ENCODE measurements around the gene USP48. TPM values are rescaled to one million over a fixed set of nuclear protein-coding genes. Genes with fewer than 3 reads are reported as not detected.

The USP48 gene
- total RNA-seq, 2 experiments from 2014 or later: 72.1 to 72.4 TPM

- Mint-ChIP-seq H3K4me3 (no peak overlapping the region), H3K27me3 (peaks cover 40% of the 10 kb centered on the region), H3K27ac (no peak overlapping the region), H3K4me1 (ENCODE audit: low read depth) (peaks cover 16% of the 10 kb centered on the region), H3K9me3 (no peaks in the 10 kb centered on the region), H3K36me3 (ENCODE audit: low read depth) (no peaks in the 10 kb centered on the region)
- ChIA-PET CTCF (no interaction called here), POLR2A (interaction anchor here (0.7 to 1.0 kb wide), 2 partner anchors 9 to 309 kb away, joined by 3 to 5 read pairs; no protein-coding TSS in a partner anchor)
- TF ChIP-seq CTCF (IDR thresholded peaks at IDR 0.05): no peak
- ATAC-seq (no peak), DNase-seq (no peak)
- intact Hi-C loops (cut with micrococcal nuclease): no loop called here
Measured at GRCh38 chr1:21663951-21664805, 118.8 kb downstream of the USP48 start.

DNA sequence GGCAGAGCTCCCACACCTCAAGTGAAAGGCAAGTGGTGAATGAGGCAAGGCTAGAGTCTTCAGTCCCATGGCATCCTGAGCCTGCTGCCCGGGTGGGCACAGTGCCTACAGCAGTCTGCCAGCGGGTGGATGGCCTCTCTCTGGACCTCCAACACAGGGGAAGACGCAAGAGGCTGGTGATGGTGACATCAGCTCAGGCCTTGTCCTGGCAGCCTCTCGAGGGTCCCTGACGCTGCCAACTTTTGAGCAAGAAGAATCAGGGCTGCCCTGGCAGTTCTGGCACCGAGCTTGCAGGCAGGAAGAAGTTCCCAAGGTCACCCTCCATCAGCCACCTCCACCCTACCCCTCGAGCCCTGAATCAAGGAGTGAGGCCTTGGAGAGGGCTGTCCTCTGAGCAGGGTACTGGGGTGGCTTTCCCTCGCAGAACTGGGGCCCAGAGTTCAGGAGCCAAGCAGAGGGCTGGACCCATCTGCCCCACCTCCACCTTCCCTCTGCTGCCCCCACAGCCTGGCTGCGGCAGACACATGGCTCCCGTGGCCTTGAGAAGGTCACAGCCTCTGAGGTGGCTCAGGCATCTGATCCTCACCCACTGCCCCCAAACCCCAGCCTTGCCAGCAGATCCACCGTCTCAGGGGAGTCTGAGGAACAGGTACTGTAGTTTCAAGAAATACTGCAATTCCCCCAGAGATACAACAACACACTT lies 119.5 kb downstream of the USP48 start:
- CTCF ChIA-PET: no interaction called here
- Mint-ChIP-seq H3K27ac (no peak overlapping the region), H3K4me1 (ENCODE audit: low read depth) (peaks cover 15% of the 10 kb centered on the region), H3K9me3 (no peaks in the 10 kb centered on the region), H3K4me3 (no peak overlapping the region), H3K27me3 (peaks cover 40% of the 10 kb centered on the region), H3K36me3 (ENCODE audit: low read depth) (no peaks in the 10 kb centered on the region)
- TF ChIP-seq CTCF (IDR thresholded peaks at IDR 0.05): no peak
- POLR2A ChIA-PET: interaction anchor here (1.0 kb wide), 1 partner anchor 10 kb away, joined by 5 read pairs; no protein-coding TSS in a partner anchor
- no peak for DNase-seq
- intact Hi-C loops (cut with micrococcal nuclease): no loop called here
- no peak for ATAC-seq

DNA sequence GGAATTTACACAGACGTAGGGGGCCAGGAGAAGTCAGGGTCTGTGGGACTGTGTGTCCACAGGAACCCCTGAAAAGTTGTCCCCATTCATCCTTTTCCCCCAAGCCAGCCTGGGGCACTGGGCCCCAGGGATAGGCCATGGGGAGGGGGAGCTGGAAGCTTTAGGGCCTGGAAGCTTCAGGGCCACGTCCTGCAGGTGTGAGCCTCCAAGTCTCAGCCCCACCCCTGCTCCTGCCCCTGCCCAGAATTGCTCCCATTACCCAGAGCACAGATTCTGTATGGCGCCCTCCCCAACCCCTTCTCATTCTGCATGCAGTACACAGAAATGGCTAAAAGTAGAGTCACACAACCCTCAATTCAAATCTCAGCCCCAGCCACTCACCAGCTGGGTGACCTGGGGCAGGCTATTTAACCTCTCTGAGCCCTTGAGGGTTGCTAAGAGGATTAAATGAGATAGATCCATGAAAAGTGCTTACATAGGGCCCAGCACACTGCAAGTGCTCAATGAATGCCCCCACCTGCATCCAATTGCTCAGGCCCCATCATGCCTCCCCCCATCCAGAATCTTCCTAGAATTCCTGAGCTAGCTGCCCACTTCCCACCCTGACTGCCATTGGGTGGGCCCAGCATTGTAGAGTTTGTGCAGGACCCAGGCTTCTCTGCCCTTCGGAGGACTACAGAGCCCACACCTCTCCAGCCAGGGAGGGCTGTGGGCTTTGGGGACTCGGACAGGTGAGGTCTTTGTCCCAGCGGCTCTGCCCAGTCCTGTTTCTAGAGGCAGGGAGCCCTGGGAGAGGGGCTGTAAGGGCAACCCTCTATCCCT lies 120.3 kb downstream of the USP48 start:
- Mint-ChIP-seq H3K4me1 (ENCODE audit: low read depth) (peaks cover 12% of the 10 kb centered on the region), H3K27ac (no peak overlapping the region), H3K27me3 (peaks cover 33% of the 10 kb centered on the region), H3K36me3 (ENCODE audit: low read depth) (no peaks in the 10 kb centered on the region), H3K9me3 (no peaks in the 10 kb centered on the region), H3K4me3 (no peak overlapping the region)
- TF ChIP-seq CTCF (IDR thresholded peaks at IDR 0.05): no peak
- intact Hi-C loops (cut with micrococcal nuclease): no loop called here
- ATAC-seq (no peak), DNase-seq (no peak)
- CTCF ChIA-PET: no interaction called here
- POLR2A ChIA-PET: interaction anchor here (1.0 kb wide), 1 partner anchor 10 kb away, joined by 5 read pairs; no protein-coding TSS in a partner anchor

DNA sequence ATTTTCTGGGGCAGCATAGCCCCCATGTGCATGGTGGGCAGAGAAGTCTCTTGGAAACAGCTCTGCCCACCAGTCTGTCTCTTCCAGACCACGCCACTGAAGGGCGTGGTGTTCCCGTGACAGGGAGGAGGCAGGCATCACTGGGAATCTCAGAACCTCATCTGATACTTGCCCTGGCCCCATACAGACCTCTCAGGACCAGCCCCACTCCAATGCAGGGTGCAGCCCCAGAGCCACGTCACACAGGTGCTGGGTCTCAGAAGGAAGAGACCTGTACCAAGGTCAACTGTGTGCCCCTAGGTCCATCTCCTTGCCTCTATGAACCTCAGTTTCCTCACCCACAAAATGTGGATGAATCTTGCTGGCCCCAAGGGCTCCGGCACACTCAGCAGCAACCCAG lies 121.1 kb downstream of the USP48 start:
- Mint-ChIP-seq H3K4me3 (no peak overlapping the region), H3K4me1 (ENCODE audit: low read depth) (peaks cover 11% of the 10 kb centered on the region), H3K27me3 (peaks cover 28% of the 10 kb centered on the region), H3K27ac (no peak overlapping the region), H3K9me3 (no peaks in the 10 kb centered on the region), H3K36me3 (ENCODE audit: low read depth) (no peaks in the 10 kb centered on the region)
- no peak for TF ChIP-seq CTCF (IDR thresholded peaks at IDR 0.05)
- ATAC-seq (no peak), DNase-seq (no peak)
- intact Hi-C loops (cut with micrococcal nuclease): no loop called here
- POLR2A ChIA-PET: interaction anchor here (1.6 kb wide), 1 partner anchor 11 kb away, joined by 3 read pairs; no protein-coding TSS in a partner anchor
- CTCF ChIA-PET: no interaction called here
